COLO668 (cell line): Measurements from ENCODE around the gene TMEM39A.

ENCODE experiments used
- DNase-seq: peaks from one replicate; lab custom pipeline; 2025; ENCODE audit not compliant: unreplicated experiment; lab: John Stamatoyannopoulos, UW

TMEM39A gene

DNA sequence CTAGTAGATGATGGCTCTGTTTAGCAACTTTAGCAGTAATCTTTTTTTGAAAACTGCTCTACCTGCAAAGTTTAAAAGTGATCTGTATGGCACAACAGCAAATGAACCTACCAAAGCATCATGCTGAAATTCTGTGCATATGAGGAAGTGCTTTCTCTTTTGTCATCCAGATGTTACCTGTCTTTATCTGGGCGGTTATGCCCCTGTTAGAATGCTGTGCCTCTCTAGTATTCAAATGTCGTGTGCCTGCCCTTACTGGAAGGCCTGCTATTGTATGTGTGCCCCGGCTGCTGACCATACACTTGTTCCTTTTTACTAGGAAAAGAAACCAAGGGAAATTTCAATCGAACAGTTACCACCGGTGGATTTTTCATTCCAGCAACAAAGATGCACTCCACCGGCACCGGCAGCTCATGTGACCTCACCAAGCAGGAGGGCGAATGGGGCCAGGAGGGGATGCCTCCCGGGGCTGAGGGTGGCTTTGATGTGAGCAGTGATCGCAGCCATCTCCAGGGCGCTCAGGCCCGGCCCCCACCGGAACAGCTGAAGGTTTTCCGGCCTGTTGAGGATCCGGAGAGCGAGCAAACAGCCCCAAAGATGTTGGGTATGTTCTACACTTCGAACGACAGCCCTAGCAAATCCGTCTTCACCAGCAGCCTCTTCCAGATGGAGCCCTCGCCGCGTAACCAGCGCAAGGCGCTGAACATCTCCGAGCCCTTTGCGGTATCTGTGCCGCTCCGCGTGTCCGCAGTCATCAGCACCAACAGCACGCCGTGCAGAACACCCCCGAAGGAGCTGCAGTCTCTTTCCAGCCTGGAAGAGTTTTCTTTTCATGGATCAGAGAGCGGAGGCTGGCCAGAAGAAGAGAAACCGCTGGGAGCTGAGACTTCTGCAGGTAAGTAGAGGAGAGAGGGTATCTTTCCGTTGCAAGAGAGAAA is 61.6 kb downstream of the TMEM39A start:
- DNase-seq: no peak

- no peak for DNase-seq
Measured at GRCh38 chr3:119401069-119401468, 62.3 kb downstream of the TMEM39A start.

DNA sequence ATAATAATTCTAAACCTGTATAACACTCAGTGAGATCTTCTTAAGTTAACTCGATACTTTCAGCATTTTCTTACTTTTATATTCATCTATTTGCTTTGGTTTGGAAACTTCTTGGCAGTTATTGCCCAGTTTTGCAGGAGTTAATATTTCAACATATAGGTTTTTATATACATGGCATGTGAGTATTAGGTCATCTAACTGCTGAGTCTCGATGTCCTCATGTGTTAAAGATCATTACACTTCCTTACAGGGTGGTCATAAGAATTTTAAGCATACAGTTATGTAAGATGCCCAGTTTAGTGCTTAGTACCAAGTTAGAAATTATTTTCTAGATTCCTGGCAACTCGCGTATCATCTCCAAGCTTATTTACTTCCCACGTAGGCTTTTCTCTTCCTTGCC is 62.9 kb downstream of the TMEM39A start:
- DNase-seq: no peak

DNA sequence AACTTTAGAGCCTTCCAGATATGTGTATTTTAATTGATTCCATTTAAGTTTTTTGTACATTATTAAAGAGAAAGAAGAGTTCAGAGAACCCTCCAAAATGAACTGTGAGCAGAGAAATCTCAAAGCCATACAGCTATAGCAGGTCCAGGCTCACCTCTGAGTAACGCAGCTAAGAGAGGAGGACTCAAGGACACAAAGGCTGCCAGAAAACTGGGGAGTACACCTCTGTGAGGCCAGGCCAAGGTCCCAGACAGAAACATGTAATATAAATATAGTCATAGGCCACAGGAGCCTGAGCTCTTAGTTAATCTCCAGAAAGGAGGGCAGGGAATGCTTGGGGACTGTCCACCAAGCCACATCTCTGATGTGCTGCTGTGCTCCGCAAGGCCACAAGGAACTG is 66.5 kb downstream of the TMEM39A start:
- DNase-seq: no peak

DNA sequence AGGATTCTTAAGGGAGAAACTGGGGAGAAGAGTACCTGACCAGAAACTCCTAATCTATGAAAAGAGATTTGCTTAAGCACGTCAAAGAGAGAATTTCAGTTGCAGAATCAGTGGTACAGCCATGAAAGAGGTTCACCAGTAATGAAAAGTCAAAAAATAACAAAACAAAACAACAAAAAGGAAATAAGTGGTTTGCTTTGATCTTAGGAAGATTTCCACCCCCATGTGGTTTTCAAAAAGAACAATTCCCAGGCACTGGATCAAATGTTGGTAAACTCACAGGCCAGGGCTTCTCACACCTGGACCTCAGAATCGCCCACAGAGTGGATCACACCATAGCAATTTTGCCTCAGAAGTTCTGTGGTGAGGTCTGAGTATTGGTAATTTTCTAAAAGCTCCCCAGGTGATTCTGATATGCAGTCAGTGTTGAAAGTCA is 67.5 kb downstream of the TMEM39A start:
- no peak for DNase-seq

DNA sequence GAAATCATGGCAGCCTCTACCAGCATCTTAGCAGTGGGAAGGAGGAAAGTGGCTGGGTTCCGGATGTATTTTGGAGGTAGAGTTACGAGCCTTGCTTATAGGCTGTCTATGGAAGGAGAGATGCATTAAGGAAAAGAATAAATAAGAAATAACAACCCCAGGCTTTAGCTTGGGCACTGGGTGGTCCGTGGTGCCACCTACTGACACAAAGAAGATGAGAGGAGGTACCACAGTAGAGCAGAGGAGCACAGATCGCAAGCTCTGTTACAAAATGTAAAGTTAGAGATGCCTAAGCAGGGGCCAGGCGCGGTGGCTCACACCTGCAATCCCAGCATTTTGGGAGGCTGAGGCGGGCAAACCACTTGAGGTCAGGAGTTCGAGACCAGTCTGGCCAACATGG is 74.8 kb downstream of the TMEM39A start:
- no peak for DNase-seq

- DNase-seq: no peak
Measured at GRCh38 chr3:119382134-119382533, 81.3 kb downstream of the TMEM39A start.

DNA sequence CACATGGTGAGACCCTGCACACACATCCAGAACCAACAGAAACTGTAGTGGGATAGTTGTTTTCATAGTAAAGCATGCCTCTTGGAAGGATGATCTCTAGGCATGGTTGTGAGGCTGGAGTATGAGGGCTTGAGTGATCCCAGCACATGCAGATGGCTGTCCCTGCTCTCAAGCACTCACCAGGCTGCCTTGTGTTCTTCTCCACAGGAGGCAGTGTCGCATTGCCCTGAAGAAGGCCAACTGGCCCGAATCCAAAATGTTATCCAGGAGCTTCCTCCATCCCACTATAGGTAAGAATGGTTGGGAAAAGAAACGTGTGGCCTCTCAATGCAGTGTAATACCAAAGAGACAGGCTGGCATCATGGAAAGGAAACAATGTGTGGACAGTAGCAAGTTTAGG is 82.7 kb downstream of the TMEM39A start:
- peak; percentile 1 for DNase-seq
